WERI-Rb-1 (cell line): Measurements from ENCODE around the gene KLHL12.
A peak's percentile ranks its signal among the peaks of the same experiment; 100 is the strongest.

Experiments
- DNase-seq: peaks from one replicate; pipeline ENCODE4 v3.0.0-alpha.2; 2020
- H3K27ac ChIP-seq: fragments of 250-450 bp; sonication (Bioruptor Pico); 2 replicates; pipeline ENCODE4 v1.5.1; 2020; ENCODE audit warnings: mild to moderate bottlenecking, moderate library complexity
- H3K27me3 ChIP-seq: fragments of 250-450 bp; sonication (Bioruptor Pico); 2 replicates; pipeline ENCODE4 v1.5.1; 2021; ENCODE audit warnings: mild to moderate bottlenecking, low read depth, moderate library complexity; ENCODE audit not compliant: insufficient read depth, severe bottlenecking
- H3K36me3 ChIP-seq: fragments of 250-450 bp; sonication (Bioruptor Pico); 2 replicates; pipeline ENCODE4 v1.5.1; 2020; ENCODE audit warnings: mild to moderate bottlenecking, moderate library complexity
- H3K4me3 ChIP-seq: 2 replicates; pipeline ENCODE4 v1.5.1; 2011; ENCODE audit warnings: low read depth, mild to moderate bottlenecking, control low read depth, low read length
- H3K9me3 ChIP-seq: fragments of 250-450 bp; sonication (Bioruptor Pico); 2 replicates; pipeline ENCODE4 v1.5.1; 2021; ENCODE audit warnings: mild to moderate bottlenecking, moderate library complexity; ENCODE audit not compliant: severe bottlenecking
- TF ChIP-seq, protein P1 (sequence below): IDR thresholded peaks from 2 replicates; pipeline ENCODE4 v1.5.1; 2011; ENCODE audit warnings: low read depth, mild to moderate bottlenecking, control low read depth, inconsistent platforms, low read length

KLHL12 gene

DNA sequence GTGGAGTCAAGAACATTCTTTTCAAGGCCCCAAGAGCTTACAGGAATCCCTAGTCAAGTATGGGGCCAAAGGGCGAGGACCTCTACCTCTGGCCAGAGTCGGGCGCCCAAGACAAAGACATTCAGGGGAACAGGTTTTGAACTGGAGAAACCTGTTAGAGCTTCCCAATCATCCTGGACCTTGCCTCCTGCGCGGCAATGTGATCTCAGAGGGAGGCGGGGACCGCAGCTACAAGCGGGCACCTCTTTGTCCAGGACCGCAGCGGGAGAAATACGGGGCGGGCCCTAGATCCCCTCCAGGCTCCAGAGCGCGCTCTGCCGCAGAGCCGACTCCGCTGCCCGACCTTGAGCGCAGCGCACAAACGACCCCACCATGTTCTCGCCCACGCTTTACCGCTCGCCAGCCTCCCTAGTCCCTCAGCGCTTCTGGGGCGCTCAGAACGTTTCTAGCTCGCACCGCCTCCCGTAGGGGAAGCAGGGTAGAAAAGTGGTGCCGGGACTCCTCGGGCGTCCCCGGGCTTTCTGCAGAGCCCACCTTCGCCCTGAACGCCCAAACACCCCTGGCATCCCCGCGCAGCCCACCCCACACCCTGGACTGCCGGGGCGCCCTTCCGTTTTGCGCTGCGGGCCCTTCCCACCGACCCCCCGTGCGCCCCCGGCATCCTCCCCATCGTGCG, 66.2 kb downstream of the KLHL12 start:
- peak overlapping the region; percentile 69 for H3K4me3 ChIP-seq

DNA sequence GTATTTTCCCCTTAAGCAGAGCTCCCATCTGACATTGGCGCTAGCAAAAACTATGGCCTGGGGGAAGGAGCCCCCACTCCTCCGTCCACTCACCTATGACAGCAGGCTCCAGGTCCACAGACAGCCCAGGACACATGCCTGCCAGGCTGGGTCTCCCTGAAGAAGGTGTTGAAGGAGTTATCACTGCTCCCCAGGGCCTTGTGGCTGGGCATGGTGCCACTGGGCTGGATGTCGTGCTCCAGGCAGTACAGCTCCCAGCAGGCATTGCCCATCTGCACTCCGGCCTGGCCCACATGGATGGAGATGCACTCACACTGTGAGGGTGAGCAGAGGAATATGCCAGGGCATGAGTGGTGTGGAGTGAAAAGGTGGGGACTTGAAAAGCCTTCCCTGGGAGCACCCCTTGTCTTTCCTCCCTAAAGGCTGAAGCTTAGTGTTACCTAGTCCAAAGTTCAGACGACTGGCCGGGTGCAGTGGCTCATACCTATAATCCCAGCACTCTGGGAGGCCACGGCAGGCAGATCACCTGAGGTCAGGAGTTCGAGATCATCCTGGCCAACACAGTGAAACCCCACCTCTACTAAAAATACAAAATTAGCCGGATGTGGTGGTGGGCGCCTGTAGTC, 68.1 kb downstream of the KLHL12 start:
- Histone ChIP-seq H3K27me3 (no peaks in the 10 kb centered on the region), H3K27ac (no peak overlapping the region; the same call in 1 of the 2 replicates), H3K4me3 (no peak overlapping the region), H3K36me3 (peaks cover 34% of the 10 kb centered on the region), H3K9me3 (no peaks in the 10 kb centered on the region)
- no peak for DNase-seq
- TF ChIP-seq, protein P1, sequence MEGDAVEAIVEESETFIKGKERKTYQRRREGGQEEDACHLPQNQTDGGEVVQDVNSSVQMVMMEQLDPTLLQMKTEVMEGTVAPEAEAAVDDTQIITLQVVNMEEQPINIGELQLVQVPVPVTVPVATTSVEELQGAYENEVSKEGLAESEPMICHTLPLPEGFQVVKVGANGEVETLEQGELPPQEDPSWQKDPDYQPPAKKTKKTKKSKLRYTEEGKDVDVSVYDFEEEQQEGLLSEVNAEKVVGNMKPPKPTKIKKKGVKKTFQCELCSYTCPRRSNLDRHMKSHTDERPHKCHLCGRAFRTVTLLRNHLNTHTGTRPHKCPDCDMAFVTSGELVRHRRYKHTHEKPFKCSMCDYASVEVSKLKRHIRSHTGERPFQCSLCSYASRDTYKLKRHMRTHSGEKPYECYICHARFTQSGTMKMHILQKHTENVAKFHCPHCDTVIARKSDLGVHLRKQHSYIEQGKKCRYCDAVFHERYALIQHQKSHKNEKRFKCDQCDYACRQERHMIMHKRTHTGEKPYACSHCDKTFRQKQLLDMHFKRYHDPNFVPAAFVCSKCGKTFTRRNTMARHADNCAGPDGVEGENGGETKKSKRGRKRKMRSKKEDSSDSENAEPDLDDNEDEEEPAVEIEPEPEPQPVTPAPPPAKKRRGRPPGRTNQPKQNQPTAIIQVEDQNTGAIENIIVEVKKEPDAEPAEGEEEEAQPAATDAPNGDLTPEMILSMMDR: no peak

More for the DNA sequence above, 66.2 kb downstream of the KLHL12 start:
- DNase-seq: peak; percentile 86
- peak overlapping the region; percentile 65 for H3K27ac ChIP-seq
- no peaks in the 10 kb centered on the region for H3K27me3 ChIP-seq
- no peaks in the 10 kb centered on the region for H3K9me3 ChIP-seq
- TF ChIP-seq, protein P1: no peak
- peaks cover 23% of the 10 kb centered on the region for H3K36me3 ChIP-seq

DNA sequence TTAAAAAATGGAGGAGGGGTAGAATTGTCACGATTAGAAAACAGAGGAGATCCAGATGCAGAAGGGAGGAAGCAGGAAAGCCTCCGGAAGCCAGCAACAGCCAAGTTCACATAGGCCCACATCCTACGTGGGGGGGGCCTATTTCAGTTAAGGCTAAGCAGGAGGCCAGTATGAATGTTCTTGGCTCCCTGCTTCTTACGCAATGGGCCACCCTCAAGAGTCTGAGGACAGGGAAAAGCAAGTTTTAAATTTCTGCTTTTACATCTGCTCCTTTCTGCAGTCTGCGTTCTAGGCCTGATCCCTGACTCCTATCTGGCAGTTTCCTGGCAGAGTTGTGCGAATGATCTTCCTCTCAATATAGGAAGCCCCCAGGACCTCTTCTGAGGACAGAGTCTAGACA, 68.7 kb downstream of the KLHL12 start:
- no peak for DNase-seq
- Histone ChIP-seq H3K36me3 (peaks cover 34% of the 10 kb centered on the region), H3K9me3 (no peaks in the 10 kb centered on the region), H3K4me3 (no peak overlapping the region), H3K27ac (no peak overlapping the region; the same call in 1 of the 2 replicates), H3K27me3 (no peaks in the 10 kb centered on the region)
- TF ChIP-seq, protein P1: no peak

DNA sequence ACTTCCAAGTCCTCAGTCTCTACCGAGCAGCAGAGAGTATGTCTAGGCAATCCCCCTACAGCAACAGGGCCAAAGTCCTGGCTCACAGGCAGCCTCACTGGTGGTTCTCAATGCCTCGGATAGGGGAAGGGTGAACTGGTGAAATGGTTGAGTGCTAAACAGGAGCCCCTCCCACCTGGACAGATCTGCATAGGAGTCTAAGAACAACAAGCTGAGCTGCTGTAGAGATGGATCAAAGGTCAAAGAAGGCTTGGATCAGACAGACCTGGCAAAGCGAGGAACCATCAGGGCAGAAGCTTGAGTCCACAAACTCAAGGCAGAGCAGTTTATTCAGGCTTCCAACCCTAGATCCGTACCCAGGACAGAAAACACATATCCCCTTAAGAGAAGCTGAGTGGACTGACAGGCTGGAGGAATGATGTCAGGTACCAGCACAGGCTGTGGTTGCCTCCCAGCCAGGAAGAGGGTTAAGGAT, 69.9 kb downstream of the KLHL12 start:
- Histone ChIP-seq H3K9me3 (no peaks in the 10 kb centered on the region), H3K4me3 (no peak overlapping the region), H3K27ac (no peak overlapping the region), H3K36me3 (peaks cover 40% of the 10 kb centered on the region), H3K27me3 (no peaks in the 10 kb centered on the region)
- DNase-seq: no peak
- TF ChIP-seq, protein P1: no peak

DNA sequence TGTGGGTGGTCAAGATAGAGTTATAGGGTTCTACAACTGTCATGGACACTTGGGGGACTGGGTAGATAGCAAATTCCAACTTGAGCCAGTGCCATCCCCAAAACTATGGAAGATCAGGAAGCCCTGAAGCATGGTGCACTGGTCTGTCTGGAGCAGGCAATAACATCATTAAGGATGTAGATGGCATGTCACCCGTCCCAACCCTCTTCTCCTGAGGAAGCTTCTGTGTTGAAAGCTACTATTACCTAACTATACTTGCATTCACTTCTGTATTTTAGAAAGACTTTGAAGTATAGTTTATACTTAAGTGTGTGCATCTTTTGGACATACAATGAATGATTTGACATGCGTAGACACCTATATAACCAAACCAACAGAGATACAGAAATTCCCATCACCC, 71.0 kb downstream of the KLHL12 start:
- Histone ChIP-seq H3K36me3 (peaks cover 46% of the 10 kb centered on the region), H3K27ac (no peak overlapping the region), H3K4me3 (no peak overlapping the region), H3K9me3 (no peaks in the 10 kb centered on the region), H3K27me3 (no peaks in the 10 kb centered on the region)
- DNase-seq: no peak
- TF ChIP-seq, protein P1: no peak

DNA sequence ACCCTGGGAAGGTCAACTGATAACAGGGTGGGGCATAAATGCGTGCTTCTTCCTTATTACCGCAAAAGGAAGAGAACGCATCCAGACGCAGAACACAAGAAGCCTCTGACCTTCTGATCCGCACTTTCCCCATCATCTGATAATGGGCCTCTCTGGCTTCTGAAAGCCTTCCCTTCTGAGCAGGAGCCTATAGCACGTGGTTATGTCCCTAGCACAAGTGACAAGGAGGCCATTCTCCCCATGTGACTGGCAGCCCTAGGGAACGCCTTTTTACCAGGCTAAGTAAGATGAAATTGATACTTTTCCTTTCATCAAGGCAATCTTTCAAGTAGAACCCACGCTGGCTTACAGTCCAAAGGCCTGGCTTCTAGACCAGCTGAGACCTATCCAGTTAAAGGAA, 72.2 kb downstream of the KLHL12 start:
- H3K27me3 ChIP-seq: no peaks in the 10 kb centered on the region
- H3K4me3 ChIP-seq: no peak overlapping the region
- no peak for DNase-seq
- TF ChIP-seq, protein P1: no peak
- no peak overlapping the region for H3K27ac ChIP-seq
- peaks cover 52% of the 10 kb centered on the region for H3K36me3 ChIP-seq
- no peaks in the 10 kb centered on the region for H3K9me3 ChIP-seq
